SU-DHL-6 (cell line): ENCODE measurements around the gene KIAA1958.

Experiments
- EZH2phosphoT487 ChIP-seq: fragments of 200-600 bp; sonication (generic), shearing (Covaris generic); conservative IDR thresholded peaks from 2 replicates; pipeline ENCODE4 v1.6.1; 2018; ENCODE audit warnings: mild to moderate bottlenecking, antibody characterized with exemption, low read length, moderate library complexity, mixed read lengths
- TF ChIP-seq, protein P1 (sequence below): fragments of 200-600 bp; sonication (generic); IDR thresholded peaks from one replicate; pipeline ENCODE4 v1.5.1; 2017; ENCODE audit warnings: antibody characterized with exemption, mild to moderate bottlenecking, low read length, moderate library complexity; ENCODE audit not compliant: insufficient read depth, poor library complexity, severe bottlenecking

DNA sequence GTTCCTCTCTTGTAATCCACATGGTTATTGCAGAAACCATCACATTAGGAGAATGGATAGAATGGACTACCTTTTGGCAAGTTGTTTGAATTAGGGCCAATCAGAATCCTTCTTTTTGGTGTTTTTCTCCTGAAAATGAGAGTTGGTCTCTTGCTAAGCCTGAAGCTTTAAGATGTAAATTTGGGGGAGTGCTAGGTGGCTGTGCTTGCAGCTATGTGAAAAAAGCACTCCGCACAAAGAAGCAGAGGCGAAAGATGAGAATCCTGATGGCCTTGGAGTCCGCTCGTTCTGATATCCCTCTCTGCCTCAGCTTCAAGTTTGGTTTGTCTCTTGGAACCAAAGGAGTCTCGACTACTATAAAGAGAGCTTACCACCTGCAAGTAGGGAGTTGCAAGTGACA lies 167.7 kb downstream of the KIAA1958 start:
- TF ChIP-seq, protein P1, sequence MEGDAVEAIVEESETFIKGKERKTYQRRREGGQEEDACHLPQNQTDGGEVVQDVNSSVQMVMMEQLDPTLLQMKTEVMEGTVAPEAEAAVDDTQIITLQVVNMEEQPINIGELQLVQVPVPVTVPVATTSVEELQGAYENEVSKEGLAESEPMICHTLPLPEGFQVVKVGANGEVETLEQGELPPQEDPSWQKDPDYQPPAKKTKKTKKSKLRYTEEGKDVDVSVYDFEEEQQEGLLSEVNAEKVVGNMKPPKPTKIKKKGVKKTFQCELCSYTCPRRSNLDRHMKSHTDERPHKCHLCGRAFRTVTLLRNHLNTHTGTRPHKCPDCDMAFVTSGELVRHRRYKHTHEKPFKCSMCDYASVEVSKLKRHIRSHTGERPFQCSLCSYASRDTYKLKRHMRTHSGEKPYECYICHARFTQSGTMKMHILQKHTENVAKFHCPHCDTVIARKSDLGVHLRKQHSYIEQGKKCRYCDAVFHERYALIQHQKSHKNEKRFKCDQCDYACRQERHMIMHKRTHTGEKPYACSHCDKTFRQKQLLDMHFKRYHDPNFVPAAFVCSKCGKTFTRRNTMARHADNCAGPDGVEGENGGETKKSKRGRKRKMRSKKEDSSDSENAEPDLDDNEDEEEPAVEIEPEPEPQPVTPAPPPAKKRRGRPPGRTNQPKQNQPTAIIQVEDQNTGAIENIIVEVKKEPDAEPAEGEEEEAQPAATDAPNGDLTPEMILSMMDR, result no peak
- TF ChIP-seq EZH2phosphoT487, result no peak
